Thyroid gland (tissue), 4 donors: Measurements from ENCODE around the gene RCAN2.

ENCODE experiments used
- CTCF ChIP-seq, 6 experiments: fragments of 200-600 bp in 3 of 6; fragments of 450-650 bp in 3 of 6; sonication (generic) in 3 of 6; IDR thresholded peaks; one replicate each; pipeline ENCODE4 v1.5.1; 2016 to 2019; ENCODE audit warnings: antibody characterized with exemption in 6 of 6, mild to moderate bottlenecking in 2 of 6, inconsistent platforms in 1 of 6, moderate library complexity in 1 of 6
- POLR2A ChIP-seq, 2 donors: fragments of 450-650 bp; IDR thresholded peaks; one replicate each; pipeline ENCODE4 v1.6.1; 2017; ENCODE audit warnings: antibody characterized with exemption in 2 of 2, mild to moderate bottlenecking in 2 of 2, moderate library complexity in 1 of 2

GRCh38 chr6:46469021-46469420 is 22.2 kb downstream of the RCAN2 start:
- no peak for TF ChIP-seq POLR2A (IDR thresholded peaks at IDR 0.05)
- TF ChIP-seq CTCF (IDR thresholded peaks at IDR 0.05): no peak
